Stimulated activated CD8-positive, alpha-beta memory T cell treated with anti-CD3 and anti-CD28 coated beads, Interleukin-12 subunit alpha, Interleukin-12 subunit beta, amount 100 ng/mL, for 4 hours (primary cell): Measurements from ENCODE around the gene TTC13.
"Not testable (repeated sequence)": the region's sequence is repeated elsewhere in the genome, so short reads cannot be mapped to it uniquely, and the experiment has no call there.

Experiments
- DNase-seq: peaks from one replicate; pipeline ENCODE4 v3.0.0-alpha.2; 2020; ENCODE audit warnings: low read depth

Gene TTC13

DNA sequence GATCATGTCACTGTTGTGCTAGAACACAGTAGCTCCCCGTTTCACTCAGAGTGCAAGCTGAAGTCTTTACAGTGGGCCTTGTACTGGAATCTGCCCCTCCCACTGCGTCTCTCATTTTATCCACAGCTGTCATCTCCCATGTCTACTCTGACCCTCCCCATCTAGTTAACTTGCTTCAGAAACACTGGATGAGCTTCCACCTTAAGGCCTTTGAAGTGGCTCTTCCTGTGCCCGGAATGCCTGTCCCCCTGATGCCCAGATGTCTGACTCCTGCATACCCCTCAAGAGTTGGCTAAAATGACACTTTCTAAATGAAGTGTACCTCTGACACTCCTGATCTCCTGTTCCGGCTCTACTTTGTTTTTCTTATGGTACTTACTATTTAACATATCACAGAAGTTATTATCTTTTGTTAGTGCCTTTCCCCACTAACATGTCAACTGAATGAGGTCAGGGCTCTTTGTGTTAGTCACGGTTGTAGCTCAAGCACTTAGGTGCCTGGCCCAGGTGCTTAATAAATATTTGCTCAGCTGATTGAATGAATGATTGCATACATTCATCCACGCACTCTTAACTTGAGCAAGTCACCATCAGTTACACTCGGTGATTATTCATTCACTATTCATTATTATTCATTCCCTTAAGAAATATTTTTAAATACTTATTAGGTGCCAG is 13.6 kb upstream of the TTC13 start:
- no peak for DNase-seq

DNA sequence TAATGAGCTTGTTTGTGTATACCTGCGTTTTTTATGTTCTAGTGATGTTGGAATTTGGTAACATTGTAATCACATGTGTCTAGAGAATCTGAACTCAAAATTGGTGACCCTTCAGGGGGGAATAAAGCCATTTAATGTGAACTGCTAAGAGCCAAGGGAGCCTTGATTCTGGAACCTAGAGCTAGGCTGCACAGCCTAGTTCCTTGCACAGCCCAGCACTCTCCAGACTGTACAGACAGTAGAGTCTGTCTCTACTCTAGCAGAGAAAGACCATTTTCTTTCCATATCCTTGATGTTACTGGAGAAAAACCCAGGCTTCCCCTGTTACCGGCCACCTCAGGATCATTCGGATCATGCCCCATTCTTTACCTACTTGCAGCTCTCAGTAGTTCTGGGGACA is 8.8 kb upstream of the TTC13 start:
- DNase-seq = no peak

DNA sequence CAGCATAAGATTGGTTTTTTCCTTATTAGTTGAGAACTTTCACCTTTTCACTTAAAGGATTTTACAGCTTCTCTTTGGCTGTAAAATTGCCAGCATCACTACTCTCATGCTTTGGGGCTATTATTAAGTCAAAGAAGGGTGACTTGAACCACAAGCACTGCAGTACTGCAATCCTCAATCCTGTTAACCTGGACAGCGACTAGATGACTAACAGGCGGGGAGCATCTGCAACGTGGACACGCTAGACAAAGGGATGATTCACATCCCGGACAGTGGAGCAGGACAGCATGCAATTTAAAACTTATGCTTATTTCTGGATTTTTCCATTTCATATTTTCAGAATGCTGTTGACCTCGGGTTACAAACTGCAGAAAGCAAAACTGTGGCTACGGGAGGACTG is 8.3 kb upstream of the TTC13 start:
- no peak for DNase-seq

DNA sequence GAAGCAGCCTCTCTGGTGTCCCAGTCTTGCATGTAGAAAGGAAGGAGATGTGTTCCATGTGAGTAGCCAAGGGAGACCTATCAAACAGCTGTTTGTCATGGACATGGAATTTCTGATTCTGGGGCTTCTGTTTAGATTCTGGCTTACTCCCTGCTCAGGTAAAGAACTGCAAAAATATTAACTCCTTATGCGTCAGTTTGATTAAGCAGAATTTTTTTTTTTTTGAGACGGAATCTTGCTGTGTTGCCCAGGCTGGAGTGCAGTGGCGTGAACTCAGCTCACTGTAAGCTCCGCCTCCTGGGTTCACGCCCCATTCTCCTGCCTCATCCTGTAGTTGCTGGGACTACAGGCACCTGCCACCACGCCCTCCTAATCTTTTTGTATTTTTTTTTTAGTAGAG is 7.0 kb upstream of the TTC13 start:
- DNase-seq = no peak

DNA sequence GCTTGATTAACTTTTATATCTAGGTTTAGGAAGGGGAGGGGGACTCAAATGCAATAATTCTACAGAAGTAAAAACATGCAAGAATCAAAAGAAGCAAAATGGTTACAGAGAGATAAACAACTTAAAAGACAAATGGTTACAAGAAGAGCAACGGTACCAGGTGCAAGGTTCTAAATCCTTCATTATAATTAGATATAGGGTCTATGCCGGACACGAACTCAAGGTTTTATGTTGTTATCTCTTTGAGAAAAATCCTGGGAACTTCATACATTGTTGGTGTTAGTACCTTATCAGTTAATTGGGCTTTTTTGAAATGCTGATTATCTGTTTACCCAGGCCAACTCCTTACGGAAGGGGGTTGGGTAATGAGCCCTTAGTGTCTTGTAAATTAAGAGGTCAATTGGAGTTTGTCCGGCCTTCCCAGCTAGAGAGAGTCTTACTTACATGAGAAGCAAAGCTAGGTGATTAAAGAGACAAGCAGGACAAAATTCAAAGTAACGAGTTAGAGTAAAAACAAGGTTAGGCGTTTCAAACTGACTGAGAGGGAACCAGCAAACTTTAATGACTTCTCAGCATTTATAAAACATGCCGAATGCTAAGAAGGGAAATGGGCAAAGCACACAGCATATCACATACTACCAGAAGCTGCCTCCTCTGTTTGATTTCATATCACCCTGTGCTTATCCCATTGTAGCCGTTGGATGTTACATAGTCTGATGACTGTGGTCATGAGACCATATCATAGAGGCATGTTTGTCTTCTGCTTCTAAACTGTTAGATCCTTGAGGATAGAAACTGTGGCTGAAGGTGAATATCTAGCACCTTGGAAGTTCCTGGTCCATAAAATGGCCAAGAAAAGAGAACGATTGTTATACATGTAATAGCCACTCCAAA is 6.2 kb upstream of the TTC13 start:
- not testable (repeated sequence) for DNase-seq

DNA sequence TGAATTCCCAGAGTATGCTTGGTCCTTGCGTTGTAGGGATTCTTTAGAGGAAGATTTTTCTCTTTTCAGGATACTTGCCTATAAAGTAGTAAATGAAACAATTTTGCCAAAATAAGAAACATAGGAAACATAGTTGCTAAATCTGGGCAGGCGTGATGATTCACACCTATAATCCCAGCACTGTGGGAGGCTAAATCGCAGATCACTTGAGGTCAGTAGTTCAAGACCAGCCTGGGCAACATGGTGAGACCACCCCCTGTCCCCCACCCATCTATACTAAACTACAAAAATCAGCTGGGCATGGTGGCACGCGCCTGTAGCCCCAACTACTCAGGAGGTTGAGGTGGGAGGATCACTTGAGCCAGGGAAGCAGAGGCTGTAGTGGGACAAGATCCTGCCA is 5.2 kb upstream of the TTC13 start:
- no peak for DNase-seq

DNA sequence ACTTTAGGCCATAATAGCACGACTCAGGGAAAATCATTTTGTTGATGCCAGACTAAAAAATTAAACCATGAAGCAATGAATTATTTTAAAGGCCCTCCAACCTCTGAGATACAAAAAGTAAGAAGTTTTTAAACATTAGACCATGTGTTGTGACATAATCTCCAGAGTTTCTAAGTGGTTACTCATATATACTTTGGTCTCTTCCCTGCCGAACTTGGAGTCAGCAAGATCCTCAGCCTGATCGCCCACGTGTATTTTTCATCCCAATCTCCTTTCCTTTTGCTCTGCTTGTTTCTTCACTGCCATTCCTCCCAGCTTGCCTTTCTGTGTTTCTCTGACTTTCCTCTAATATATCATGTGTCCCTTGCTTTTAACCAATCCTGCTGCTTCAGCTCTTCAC is 4.0 kb upstream of the TTC13 start:
- no peak for DNase-seq

DNA sequence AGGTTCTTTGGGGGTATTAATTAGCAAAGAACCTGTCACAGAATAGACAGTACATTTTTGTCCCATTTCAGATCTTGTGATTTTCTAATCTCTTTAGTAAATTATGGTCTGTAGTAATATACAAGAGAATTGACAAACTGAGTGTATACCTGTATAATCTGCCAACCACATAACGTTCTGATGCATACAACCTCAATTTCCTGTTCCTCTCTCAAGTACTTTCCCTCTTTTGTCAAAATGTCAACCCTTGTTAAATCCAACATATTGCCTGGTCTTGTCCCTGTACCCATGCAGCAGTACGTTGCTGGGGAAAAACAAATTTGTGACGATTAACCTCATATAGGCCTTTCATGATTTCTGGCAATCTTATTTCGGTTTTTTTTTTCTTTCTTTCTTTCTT is 1.3 kb upstream of the TTC13 start:
- no peak for DNase-seq

DNA sequence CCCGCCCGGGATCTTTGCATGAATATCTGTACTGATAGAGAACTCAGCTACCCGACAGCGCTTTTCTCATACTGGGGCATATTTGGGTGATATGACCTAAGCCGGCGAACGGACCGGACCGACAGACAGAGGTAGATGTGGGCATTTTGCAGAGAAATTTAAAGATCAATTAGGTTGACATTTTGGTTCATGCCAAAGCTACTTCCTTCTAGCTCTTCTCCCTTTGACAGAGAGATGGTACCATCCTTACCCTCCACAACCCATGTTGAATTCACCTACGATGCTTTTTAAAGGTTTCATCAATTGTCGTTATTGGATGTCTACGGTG is 692 bp upstream of the TTC13 start:
- no peak for DNase-seq

DNA sequence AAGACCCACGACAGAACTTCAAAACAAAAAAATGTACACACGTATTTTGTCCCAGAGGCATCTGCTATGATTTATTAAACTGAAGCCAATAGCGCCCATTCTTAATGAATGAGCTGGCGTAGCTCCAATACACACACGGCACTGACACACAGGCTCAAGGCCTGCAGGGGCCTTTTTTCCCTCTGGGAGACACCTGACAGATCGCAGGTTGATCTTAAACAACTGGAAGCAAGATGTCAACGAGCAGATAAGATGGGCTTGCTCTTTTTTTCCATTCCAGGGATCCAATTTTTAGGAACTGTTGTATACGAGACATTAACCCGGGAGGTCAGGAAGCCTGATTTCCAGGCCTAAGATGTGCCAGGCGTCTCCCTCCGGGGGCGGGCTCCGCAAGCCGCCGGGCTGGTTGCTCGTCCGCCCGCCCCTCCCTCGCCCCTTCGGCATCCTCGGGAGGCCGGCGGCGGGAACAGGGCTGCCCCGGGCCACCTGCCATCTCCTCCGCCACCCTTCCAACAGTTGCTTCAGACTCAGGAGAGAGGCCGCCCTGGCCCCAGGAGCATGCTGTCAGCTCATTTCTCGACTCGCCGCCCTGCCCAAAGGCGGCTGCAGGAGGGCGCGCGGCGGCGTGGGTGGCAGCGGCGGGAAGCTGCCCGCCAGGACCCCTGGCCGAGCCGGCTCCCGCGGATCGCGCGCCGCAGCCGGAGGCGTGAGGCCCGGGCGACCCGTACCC is 735 bp downstream of the TTC13 start:
- peak; percentile 17 for DNase-seq

DNA sequence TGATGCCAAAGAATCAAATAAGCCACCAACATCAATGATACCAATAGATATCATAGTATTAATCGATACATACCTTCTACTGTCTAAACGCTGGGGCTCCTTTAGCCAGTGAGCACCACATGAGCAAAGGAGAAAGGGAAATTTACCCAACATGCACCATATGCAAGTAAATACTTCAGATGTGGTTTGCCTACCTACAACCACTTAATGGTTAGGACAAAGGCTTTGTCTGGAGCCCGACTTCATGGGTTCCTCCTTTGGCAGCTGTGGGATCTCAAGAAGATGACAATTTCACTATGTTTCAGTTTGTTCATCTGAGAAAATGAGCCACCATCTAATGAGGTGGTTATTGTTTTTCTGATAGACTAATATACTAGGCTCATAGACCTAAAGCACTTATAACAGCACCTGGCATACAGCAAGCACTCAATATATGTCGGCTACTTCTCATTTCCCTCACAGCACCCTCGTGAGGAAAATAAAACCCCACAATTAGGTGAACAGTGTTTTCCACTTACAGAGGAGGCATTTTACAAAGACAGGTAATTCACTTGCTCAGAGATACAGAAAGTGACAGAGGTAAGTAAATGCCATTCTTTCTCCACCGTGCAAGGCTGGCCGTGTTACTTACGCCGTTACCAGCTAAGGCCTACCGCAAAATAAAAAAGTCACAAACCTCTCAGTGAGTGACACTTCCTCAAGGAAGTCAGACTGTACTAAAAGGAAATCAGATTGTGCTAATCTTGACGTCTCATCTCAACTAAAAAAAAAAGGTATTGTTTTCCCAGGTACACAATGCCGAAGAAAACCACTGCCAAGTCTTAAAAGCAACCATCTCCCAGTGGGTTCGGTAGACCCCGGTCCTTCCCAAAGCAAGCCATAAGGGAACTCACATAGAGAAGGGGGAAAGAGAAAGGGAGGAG is 1.6 kb downstream of the TTC13 start:
- DNase-seq = no peak

DNA sequence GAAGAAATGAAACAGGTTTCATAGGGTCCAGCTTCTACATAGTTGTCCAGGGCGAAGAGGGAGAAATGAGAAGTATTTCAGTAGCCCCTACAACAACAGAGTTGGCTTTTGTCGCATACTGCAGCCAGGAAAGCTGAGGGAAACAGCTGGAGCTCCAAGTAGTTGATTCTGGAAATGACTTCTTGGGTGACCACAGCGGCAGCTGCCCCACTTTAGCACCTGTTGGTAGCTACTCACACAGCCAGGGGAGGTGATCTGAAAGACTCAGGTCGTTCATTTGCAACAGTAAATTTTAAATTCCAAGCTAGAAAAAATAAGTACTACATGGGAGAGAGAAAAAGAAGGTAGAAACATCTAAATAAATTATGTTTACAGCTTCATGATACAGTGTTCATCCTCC is 2.3 kb downstream of the TTC13 start:
- DNase-seq = no peak

DNA sequence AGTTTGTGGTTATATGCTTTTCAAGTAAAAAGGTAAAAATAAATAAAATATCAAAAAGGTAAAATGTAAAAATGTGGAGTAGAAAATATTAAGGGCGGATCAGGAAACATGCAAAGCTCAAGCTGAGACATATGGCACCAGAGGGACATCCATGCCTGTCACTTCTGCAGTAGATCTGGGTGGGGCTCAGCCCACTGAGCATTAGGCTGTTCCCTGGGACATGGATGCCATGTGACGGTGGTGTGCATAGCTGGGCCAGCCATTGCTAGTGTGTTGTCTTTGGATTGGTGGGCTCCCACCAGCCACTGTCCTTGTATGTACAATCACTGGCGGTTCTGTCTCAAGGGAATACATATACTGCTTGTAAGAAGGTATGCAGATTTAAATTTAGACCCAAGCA is 3.0 kb downstream of the TTC13 start:
- no peak for DNase-seq

DNA sequence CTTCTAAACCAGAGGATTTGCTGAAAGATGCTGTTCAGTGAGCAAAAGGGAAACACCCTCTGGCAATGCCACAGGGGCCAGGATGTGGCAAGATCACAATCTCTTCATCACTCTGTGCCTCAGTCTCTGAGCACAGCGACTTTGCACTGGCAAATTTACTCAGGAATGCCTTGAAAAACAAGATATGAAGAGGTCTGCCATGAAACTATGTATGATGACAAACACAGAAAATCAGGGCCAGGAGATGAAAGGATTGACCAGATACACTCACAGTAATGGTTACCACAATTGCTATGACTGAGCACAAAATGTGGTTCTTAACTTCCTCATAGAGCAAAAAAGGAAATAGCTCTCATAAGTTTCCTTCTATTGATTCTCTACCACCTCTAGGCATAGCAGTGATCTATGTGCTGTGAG is 5.8 kb downstream of the TTC13 start:
- DNase-seq = peak; percentile 25

DNA sequence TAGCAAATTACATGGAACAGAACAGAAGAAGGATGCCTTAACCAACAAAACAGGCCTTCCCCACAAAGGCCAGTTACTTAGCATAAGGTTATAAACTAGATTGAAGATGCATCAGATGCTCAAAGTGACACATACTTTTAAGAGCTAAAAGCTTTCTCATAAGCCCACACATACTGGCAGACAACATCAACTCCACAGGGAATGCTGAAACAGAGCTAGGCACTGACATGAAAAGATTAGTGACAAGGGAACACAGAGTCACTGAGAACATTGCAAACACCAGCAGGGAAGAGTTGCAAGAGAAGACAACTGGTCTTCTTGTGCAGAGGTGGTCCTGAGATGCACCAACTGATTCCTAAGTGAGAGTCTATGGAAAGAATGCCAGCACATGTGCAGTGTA is 6.9 kb downstream of the TTC13 start:
- no peak for DNase-seq

DNA sequence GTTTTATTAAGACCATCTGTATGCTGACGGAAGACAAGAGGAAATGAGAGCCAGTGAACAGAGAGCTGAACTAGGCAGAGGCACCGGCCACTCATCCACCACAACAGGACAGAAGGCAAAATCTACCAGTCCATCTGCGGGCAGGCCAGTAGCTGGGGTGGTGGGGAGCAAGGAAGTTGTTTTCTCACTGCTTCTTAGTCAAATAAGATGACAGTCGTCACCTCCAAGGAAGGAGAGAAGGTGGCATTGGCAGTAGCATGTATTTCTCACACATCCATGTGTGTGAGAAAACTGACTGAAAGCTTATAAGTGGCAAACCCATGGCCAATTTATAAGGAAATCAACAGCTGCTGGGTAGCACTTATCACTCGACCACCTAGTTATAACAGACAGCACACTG is 8.2 kb downstream of the TTC13 start:
- no peak for DNase-seq

DNA sequence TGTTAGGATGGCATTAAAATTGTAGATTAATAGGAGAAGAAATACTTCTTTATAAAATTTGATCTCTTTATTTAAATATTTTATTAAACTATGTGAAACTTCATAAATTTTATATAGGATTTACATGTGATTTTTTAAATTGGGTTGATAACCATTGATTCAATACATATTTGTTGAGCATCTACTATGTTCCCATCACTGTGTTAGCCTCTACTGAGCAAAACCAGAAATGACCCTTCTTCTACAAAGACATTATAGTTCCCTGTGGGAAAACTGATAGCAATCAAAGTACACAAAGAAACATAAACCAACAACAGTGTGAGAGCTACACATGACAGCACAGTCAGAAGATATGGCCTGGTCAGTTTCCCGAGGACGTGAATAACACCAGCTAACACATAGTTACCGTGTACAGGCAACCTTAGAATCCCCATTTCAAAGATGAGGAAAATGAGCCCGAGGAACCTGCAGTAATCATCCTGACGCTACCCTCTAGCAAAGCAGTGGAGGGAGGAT is 12.2 kb downstream of the TTC13 start:
- DNase-seq = no peak

DNA sequence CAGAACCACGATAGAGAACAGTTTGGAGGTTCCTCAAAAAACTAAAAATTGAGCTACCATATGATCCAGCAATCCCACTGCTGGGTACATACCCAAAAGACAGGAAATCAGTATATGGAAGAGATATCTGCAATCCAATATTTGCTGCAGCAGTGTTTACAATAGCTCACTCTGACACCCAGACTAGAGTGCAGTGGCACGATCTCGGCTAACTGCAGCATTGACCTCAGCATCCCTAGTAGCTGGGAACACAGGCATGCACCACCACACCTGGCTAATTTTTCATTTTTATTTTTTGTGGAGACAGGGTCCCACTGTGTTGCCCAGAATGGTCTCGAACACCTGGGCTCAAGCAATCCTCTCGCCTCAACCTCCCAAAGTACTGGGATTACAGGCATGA is 13.1 kb downstream of the TTC13 start:
- DNase-seq = no peak

DNA sequence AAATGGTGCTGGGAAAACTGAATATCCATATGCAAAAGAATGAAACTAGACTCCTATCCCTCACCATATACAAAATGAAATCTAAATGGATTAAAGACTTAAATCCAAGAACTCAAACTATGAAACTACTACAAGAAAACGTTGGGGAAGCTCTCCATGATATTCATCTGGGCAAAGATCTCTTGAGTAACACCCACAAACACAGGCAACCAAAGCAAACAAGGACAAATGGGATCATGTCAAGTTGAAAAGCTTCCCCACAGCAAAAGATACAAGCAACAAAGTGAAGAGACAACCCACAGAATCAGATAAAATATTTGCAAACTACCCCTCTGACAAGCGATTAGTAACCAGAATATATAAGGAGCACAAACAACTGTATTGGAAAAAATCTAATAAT is 13.8 kb downstream of the TTC13 start:
- DNase-seq = no peak

DNA sequence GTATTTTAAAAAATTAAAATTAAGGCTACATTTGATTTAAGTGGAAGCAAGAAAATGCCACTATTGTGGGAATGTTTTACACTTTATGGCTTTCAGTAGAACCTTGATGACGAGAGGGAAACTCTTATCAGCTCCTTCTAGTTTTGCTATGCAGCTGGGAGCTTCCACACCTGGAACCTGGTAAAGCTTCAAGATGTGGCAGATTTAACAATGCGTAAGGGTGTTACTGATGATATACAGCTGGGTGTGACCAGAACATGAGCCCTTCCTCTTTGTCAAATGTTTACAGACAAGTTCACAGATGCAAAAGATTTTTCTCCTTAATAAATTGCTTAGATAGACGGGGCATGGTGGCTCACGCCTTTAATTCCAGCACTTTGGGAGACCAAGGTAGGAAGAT is 20.3 kb downstream of the TTC13 start:
- no peak for DNase-seq

DNA sequence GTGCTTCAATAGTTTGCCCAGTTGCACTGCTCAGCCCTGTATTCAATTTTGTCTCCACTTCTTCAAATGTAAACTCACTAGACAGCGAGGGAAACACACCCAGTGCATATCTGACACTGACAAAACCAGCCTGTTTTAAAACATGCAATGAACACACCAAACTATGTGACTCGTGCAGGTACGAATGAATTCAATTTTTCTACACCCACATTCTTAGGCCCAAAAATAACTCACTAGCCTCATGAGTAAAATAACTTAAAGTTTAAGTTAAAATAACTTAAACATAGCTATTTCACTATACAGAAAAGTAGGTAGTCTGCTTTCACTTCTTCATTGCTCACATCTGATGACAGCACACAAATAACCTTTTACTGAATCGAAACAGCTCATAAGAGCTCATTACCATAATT is 21.1 kb downstream of the TTC13 start:
- DNase-seq = no peak

DNA sequence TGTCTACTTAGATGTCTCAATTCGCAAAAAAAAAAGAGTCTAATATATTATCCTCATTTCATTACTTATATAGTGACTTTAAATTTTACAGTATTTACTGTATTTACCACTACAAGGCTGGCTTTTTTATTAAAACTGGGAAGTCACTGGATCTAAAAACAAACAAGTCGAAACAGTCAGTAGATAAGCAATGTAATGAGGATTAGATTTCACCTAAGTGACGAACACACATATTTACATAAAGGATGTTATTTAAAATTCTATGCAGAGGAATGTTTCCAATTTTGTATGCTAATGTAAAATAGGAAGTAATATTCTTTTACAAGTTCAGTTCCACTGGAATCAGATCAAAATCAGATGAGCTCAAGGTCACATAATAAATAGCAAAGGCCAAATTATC is 28.3 kb downstream of the TTC13 start:
- no peak for DNase-seq
